GM18858 (cell line): ENCODE results near the gene XRCC4.
"Not testable (repeated sequence)": the region's sequence is repeated elsewhere in the genome, so short reads cannot be mapped to it uniquely, and the experiment has no call there.

ENCODE experiments used
- ATAC-seq: cut with Tn5 transposase; IDR thresholded peaks from one replicate; pipeline ENCODE4 v1.9.1; 2021; ENCODE audit not compliant: unreplicated experiment

The XRCC4 gene

GRCh38 chr5:83340511-83340918 is 263.2 kb downstream of the XRCC4 start:
- ATAC-seq, result peak; percentile 73

DNA sequence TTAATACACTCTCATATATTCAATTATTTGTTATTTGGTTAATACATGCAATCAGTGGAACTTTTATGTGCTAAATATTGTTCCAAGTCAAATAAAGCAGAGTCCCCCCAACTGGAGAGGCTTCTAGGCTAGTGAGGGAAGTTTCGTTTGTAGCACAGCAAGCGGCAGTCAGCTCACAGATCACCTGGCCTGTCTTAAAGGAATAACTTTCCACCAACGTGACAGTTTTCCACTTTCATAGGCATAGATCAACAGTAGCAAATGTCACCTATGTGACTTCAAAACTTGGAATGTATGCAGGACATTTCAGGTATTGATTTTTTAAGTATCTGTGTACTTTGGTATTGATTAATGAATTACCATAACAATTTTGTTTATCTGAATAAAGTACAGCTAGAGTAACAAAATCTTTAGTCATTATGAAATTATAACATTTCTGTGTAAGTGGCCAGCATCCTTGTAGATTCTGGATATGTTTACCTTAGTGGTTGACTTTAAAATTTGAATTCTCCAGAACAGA is 264.5 kb downstream of the XRCC4 start:
- no peak for ATAC-seq

DNA sequence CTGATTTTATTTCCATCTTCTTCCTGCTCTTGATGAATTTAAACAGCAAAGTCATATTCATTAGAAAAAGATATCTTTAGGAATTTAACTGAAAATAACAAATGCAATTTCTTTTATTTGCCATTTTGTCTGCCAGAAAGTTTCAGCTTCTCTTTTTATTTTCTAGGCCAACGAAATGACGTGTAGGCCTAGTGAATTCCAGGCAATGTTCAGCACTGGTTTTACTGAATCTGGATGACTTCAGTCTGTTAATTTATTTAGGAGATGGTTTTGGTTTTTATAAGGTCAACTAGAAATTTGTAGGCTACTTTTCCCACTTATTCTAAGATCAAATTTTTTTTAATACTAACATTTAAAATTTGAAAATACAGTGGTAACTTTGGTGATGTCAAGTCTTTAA is 265.1 kb downstream of the XRCC4 start:
- ATAC-seq, result no peak

GRCh38 chr5:83343299-83343698 is 266.0 kb downstream of the XRCC4 start:
- no peak for ATAC-seq

DNA sequence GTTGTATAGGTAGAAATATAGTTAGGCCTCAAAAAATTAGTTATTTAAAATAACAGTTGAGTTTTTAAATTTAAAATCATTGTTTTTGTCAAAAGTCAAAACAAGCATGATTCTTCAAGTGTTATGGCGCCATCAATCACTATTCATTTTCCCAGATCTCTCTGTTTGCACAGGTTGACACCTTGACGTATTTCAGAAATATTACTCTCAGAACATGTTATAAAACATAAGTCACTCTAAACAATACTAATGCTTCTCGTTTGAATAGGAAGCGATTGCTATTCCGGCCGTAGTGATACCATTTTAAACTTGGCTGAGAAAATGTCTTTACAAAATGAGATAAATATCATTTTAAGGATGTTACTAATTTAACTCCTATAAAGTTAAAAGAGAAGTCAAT is 268.1 kb downstream of the XRCC4 start:
- ATAC-seq, result no peak

DNA sequence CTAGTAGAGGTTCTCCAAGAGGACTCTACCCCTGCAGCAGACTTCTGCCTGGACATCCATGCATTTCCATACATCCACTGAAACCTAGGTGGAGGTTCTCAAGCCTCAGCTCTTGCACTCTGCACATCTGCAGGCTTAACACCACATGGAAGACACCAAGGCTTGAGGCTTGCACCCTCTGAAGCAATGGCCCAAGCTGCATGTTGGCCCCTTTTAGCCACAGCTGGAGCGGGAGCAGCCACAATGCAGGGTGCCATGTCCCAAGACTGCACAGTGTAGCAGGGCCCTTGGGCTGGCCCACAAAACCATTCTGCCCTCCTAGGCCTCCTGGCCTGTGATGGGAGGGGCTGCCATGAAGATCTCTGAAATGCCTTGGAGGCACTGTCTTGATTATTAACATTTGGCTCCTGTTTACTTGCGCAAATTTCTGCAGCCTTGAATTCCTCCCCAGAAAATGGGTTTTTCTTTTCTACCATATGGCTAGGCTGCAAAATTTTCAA is 271.0 kb downstream of the XRCC4 start:
- no peak for ATAC-seq

- no peak for ATAC-seq
These were observed 275.9 kb downstream of the XRCC4 start for GRCh38 chr5:83353231-83353630.

DNA sequence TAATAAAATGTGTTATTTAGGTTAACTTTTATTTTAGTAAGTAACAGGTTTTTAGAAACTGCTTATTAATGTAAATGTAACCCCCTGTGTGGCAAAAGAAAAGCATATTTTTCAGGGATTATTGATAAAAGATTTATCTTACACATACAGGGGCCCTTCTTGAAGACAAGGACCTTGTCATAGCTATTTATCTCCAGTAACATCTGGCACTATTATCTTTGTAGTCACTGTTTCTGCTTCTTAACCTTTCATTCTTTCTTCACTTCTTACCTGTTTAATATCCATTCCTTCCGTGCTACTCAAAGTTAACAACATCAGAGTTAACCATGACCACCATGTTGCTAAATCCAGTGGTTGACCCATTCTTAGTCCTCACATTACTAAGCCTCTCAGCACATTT is 276.4 kb downstream of the XRCC4 start:
- ATAC-seq, result no peak

- ATAC-seq, result no peak
These were observed 277.6 kb downstream of the XRCC4 start for GRCh38 chr5:83354958-83355357.

- not testable (repeated sequence) for ATAC-seq
These were observed 278.2 kb downstream of the XRCC4 start for GRCh38 chr5:83355482-83356014.

DNA sequence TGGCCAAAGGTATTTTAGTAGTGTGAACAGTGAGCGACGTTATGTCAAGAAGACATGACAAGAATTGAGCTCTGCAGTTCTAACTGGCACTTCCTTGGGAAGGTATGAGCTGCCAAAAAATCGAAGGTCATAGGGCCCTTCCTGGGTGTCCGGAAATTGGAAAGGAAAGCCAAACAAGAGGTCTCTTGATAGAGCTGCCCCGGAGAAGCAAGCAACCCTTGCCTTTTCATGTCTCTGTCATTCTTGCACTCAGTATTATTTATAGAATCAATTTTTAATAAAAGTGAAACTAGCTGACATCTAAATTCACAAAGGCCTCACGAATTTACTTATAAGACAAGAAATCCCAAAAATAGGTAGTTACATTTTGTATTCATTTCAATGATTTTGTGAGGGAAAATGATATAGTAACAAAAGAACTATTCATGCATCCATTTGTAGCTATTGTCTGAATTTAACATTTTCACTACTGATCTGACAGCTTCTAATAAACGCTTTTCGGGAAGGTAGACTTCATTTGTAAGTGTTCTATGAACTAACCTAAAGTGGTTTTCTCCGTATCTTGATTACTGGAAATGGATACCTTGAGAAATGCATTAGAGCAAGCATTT is 280.4 kb downstream of the XRCC4 start:
- no peak for ATAC-seq

DNA sequence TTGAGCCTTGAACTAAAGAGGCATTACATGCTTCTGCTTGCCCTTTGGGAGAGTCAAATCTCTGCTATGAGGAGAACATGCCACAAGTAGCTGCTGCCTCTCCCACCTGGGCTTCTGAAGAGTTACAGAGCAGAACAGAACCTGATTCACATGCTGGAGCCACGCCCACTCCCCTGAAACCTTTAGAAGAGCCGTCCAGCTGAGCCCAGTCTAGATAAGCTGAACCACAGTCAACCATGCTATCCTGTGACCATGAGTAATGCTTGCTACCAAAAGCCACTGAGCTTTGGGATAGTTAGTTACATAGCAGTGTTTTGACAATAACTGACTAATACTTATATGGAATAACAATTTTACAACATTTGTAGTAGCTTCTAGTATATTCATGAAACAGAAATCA is 283.2 kb downstream of the XRCC4 start:
- no peak for ATAC-seq

DNA sequence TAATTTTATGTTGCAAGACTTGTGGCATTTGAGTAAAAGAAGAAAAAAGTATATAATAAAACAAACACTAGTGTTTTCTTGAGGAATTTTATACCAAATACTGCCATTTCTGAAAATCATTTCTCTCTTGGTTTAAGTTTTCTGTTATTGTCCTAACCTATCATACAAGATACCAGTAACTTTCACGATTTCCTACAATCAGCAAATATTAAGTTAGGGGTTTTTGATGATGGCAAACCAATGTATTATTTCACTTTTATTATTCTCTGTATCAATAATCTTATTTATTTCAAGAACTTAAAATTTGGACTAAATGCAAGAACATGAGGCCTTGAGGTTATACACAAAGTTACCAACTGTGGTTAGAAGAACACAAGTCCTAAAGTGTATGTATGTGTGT is 285.2 kb downstream of the XRCC4 start:
- ATAC-seq, result no peak

- no peak for ATAC-seq
These were observed 286.0 kb downstream of the XRCC4 start for GRCh38 chr5:83363111-83363885.

DNA sequence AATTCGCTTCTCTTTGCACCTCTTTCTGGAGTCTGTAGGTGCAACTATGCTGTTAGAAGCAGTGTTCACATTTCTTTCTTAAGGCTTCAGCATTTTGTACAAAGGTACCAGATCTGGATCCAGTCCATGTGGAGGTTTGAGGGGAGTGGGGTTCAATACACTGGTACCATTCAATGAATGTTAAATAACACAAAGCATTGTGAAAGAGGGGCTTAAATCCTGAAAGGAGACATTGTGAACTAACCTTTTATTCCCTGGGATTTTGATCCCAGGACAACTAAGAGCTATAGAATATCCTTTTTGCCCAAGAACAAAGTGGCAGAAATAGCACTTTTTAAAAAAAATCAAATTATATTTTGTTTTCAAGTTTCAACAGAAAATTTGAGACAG is 286.5 kb downstream of the XRCC4 start:
- no peak for ATAC-seq

DNA sequence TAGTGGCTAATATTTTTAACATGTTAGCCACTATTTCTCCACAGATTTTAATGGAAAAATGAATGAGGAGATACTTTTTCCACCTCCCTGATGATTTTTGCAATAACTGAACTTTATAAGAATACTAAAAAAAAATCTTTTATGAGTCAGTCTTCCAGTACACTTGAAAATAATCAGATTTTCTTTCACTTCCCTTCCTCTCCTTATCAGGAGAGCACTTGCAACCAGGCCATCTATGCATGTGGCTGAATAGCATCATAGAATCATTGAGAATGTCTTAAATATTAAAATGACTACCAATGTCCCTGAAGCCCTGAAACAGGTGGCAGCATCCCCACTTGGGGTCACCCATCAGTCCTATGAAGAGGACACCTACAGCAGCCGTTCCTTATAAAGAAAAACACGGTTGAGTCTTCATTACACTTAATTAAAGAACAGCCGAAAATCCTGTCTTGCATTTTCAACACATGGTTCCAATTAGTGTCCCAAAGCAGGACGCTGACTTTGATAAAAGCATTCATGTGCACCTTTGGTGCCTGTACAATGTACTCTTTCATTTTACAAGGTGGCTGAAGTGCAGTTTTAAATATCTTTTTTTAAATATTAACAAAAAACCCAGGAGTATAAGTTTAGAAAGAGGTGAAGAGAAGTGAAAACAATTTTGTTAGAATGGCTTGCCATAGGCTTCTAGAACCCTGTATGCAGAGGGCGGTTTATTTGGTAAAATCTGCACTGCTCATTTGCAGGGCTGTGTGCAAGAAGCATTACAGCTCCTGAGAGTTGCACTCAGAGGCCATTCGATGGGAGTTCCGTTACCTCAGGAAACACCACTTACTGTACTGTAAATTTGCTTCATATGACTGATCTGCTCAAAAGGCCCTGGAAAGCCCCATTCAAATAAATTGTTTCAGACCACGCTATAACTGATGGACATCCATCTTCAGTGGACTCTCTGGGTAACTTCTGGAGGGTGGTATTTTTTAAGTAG is 287.3 kb downstream of the XRCC4 start:
- peak; percentile 68 for ATAC-seq

- ATAC-seq, result no peak
These were observed 291.0 kb downstream of the XRCC4 start for GRCh38 chr5:83368319-83368718.

DNA sequence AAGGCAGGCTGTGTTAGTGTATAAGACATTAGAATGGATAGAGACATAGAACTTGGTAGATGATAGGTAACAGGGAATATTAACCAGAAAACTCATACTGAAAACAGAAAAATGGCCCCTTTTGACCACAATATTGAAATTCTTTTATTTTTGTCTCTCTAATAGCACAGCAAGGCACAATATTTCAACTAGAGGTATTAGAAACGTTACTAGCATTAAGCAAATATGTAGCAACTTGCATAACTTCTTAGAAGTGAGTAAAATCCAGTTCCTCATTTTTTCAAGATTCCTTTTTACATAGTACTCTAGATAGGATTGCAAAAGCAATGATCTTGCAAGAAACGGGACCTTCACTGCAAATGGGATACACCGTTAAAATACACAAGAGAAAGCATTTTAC is 291.5 kb downstream of the XRCC4 start:
- peak; percentile 35 for ATAC-seq

- ATAC-seq, result no peak
These were observed 293.6 kb downstream of the XRCC4 start for GRCh38 chr5:83370957-83371356.

GRCh38 chr5:83371726-83372125 is 294.4 kb downstream of the XRCC4 start:
- no peak for ATAC-seq

GRCh38 chr5:83374547-83374946 is 297.2 kb downstream of the XRCC4 start:
- ATAC-seq, result no peak
